Spleen (tissue), 11 donors: ENCODE results near the gene DIABLO. TPM values are rescaled to one million over a fixed set of nuclear protein-coding genes. Genes with fewer than 3 reads are reported as not detected.

Experiments used
- DNase-seq: peaks from one replicate; pipeline ENCODE4 v3.0.0-alpha.2; 2020
- H3K27ac ChIP-seq, 8 donors: fragments of 200-600 bp; sonication (generic) in 7 of 8; 1 replicate in 4 of 8; 2 replicates in 4 of 8; pipeline versions ENCODE4 v1.5.0 to v1.8.0; 2016 to 2021; ENCODE audit warnings: inconsistent platforms in 4 of 8, mild to moderate bottlenecking in 4 of 8, moderate library complexity in 1 of 8
- H3K27me3 ChIP-seq, 7 donors: fragments of 200-600 bp; sonication (generic) in 6 of 7; replicated peaks in 1 of 7; 1 replicate in 4 of 7; 2 replicates in 3 of 7; pipeline versions ENCODE4 v1.5.0 to v1.8.0; 2016 to 2021; ENCODE audit warnings: inconsistent platforms in 3 of 7, mild to moderate bottlenecking in 1 of 7
- H3K36me3 ChIP-seq, 6 donors: fragments of 200-600 bp; sonication (generic) in 5 of 6; 1 replicate in 4 of 6; 2 replicates in 2 of 6; pipeline versions ENCODE4 v1.5.0 to v1.8.0; 2016 to 2021; ENCODE audit warnings: inconsistent platforms in 2 of 6
- H3K4me1 ChIP-seq, 6 donors: fragments of 200-600 bp; sonication (generic) in 5 of 6; 1 replicate in 3 of 6; 2 replicates in 3 of 6; pipeline versions ENCODE4 v1.5.0 to v1.8.0; 2016 to 2021; ENCODE audit warnings: inconsistent platforms in 3 of 6
- H3K4me3 ChIP-seq, 8 donors: fragments of 200-600 bp; sonication (generic) in 7 of 8; 1 replicate in 4 of 8; 2 replicates in 4 of 8; pipeline versions ENCODE4 v1.5.0 to v1.8.0; 2016 to 2021; ENCODE audit warnings: inconsistent platforms in 4 of 8, mild to moderate bottlenecking in 4 of 8, moderate library complexity in 2 of 8
- H3K9me3 ChIP-seq, 8 donors: fragments of 200-600 bp; sonication (generic) in 7 of 8; 1 replicate in 4 of 8; 2 replicates in 4 of 8; pipeline versions ENCODE4 v1.5.0 to v1.8.0; 2016 to 2021; ENCODE audit warnings: inconsistent platforms in 4 of 8
- CTCF ChIP-seq, 11 experiments: fragments of 200-600 bp in 7 of 11; fragments of 450-650 bp in 4 of 11; sonication (generic) in 4 of 11; IDR thresholded peaks in 8 of 11; conservative IDR thresholded peaks in 3 of 11; 1 replicate in 7 of 11; 2 replicates in 4 of 11; pipeline versions ENCODE4 v1.4.0 to v1.8.0; 2016 to 2021; ENCODE audit warnings: antibody characterized with exemption in 11 of 11, inconsistent platforms in 4 of 11, mild to moderate bottlenecking in 1 of 11
- POLR2A ChIP-seq, 3 donors: fragments of 450-650 bp; IDR thresholded peaks; one replicate each; pipeline ENCODE4 v1.5.1; 2017; ENCODE audit warnings: antibody characterized with exemption in 3 of 3, mild to moderate bottlenecking in 1 of 3
- POLR2AphosphoS5 ChIP-seq, 3 donors: sonication (generic); formaldehyde crosslinking; IDR thresholded peaks; one replicate each; pipeline ENCODE4 v1.5.1; 2017; ENCODE audit warnings: antibody characterized with exemption in 3 of 3
- WGBS, 5 donors: extraction: QIAGEN DNeasy Blood & Tissue Kit in 3 of 5; methylation state at CpG; one replicate each; pipeline versions ENCODE4 v1.1.5 to v1.1.7; 2013 to 2018; 5-methylcytosine and 5-hydroxymethylcytosine counted together
- intact Hi-C: fragments of 100-400 bp; cut with DNase I; formaldehyde crosslinking; loops from one replicate; pipeline ENCODE4 v1.15.0; 2023; ENCODE audit warnings: low total_unique reads
- polyA plus RNA-seq, 3 donors: library from polyadenylated mRNA; stranded (reverse); fragments of 200-250 nt; gene quantifications; one replicate each; pipeline ENCODE4 v1.2.1, GENCODE V29; 2013
- total RNA-seq, 7 donors: library from RNA; depleted of rRNA in 3 of 7; stranded (reverse); fragments of >200 nt in 3 of 7; fragmentation: NEBNext Ultra II Directional in 4 of 7; extraction: Animal tissue kit (Norgen Biotek cat#: 25700) in 4 of 7; gene quantifications; one replicate each; pipeline versions ENCODE4 v1.1.0 to v1.2.1, GENCODE V29; 2016 to 2021
- donor health status: healthy with polysubstance abuse.
- donor health status: DM: no; HTN: no; CAD: no; lungs with moderate emphysema.
- donor health status: DM: no; HTN: no; CAD: no.
- donor health status: Bipolar disorder and iron deficiency.
- donor health status: healthy.
- donor health status: DM: no; HTN: no; CAD: no.
- donor health status: DM: yes; HTN: yes; CAD: no.

Gene DIABLO
- total and polyA plus RNA-seq, 10 donors = 30.5 to 55.7 (median 39.4) TPM

- TF ChIP-seq POLR2A (IDR thresholded peaks at IDR 0.05) (no peak), CTCF (IDR thresholded peaks at IDR 0.05 in 8 of 11, conservative IDR thresholded peaks at IDR 0.05 in 3 of 11) (no peak), POLR2AphosphoS5 (IDR thresholded peaks at IDR 0.05) (no peak)
- DNase-seq = no peak
- Histone ChIP-seq H3K4me3 (no peak overlapping the region), H3K9me3 (peaks cover 0 to 5% (median 0%) of the 10 kb centered on the region in 8 donors), H3K36me3 (no peaks in the 10 kb centered on the region), H3K27me3 (peaks cover 0 to 10% (median 0%) of the 10 kb centered on the region in 7 donors), H3K4me1 (peaks cover 0 to 11% (median under 1%) of the 10 kb centered on the region in 6 donors), H3K27ac (no peak overlapping the region)
- intact Hi-C loops = loop anchor here (5.0 kb wide), 1 partner anchor 58 kb away; no protein-coding TSS in a partner anchor
- WGBS, 5 donors = 84 to 90% (median 90%) methylated on average over 32 to 34 of the region's 34 CpGs
These were observed 36.0 kb downstream of the DIABLO start for GRCh38 chr12:122189626-122190475.

- Histone ChIP-seq H3K27me3 (peaks cover 0 to 24% (median 7%) of the 10 kb centered on the region in 7 donors), H3K36me3 (no peaks in the 10 kb centered on the region), H3K4me1 (peaks cover 6 to 35% (median 22%) of the 10 kb centered on the region in 6 donors), H3K27ac (no peak overlapping the region), H3K9me3 (no peaks in the 10 kb centered on the region), H3K4me3 (no peak overlapping the region)
- no peak for DNase-seq
- TF ChIP-seq CTCF (IDR thresholded peaks at IDR 0.05 in 8 of 11, conservative IDR thresholded peaks at IDR 0.05 in 3 of 11) (no peak), POLR2A (IDR thresholded peaks at IDR 0.05) (no peak), POLR2AphosphoS5 (IDR thresholded peaks at IDR 0.05) (no peak)
- intact Hi-C loops = loop anchor here (5.0 kb wide), 1 partner anchor 55 kb away; no protein-coding TSS in a partner anchor
- WGBS, 5 donors = 84 to 92% (median 89%) methylated on average over 12 of the region's 12 CpGs
These were observed 38.4 kb downstream of the DIABLO start for GRCh38 chr12:122187466-122187865.

GRCh38 chr12:122185494-122186082, 40.3 kb downstream of the DIABLO start:
- Histone ChIP-seq H3K4me3 (no peak overlapping the region), H3K27ac (no peak overlapping the region), H3K27me3 (peaks cover 0 to 30% (median 7%) of the 10 kb centered on the region in 7 donors), H3K36me3 (no peaks in the 10 kb centered on the region), H3K4me1 (peaks cover 6 to 30% (median 23%) of the 10 kb centered on the region in 6 donors), H3K9me3 (no peaks in the 10 kb centered on the region)
- WGBS, 5 donors = 61 to 84% (median 77%) methylated on average over 9 to 10 of the region's 10 CpGs
- intact Hi-C loops = loop anchor here (5.0 kb wide), 1 partner anchor 53 kb away; no protein-coding TSS in a partner anchor
- TF ChIP-seq POLR2A (IDR thresholded peaks at IDR 0.05) = no peak
- no peak for TF ChIP-seq POLR2AphosphoS5 (IDR thresholded peaks at IDR 0.05)
- no peak for TF ChIP-seq CTCF (IDR thresholded peaks at IDR 0.05 in 8 of 11, conservative IDR thresholded peaks at IDR 0.05 in 3 of 11)
- no peak for DNase-seq

- Histone ChIP-seq H3K4me3 (no peak overlapping the region), H3K27me3 (peaks cover 0 to 25% (median 7%) of the 10 kb centered on the region in 7 donors), H3K9me3 (no peaks in the 10 kb centered on the region), H3K4me1 (peaks cover 6 to 30% (median 23%) of the 10 kb centered on the region in 6 donors), H3K36me3 (no peaks in the 10 kb centered on the region), H3K27ac (peak overlapping the region in 2 of 8 donors; percentile 0 to 21)
- WGBS, 5 donors = 92 to 95% (median 93%) methylated on average over 5 to 7 of the region's 7 CpGs
- TF ChIP-seq POLR2AphosphoS5 (IDR thresholded peaks at IDR 0.05) (no peak), POLR2A (IDR thresholded peaks at IDR 0.05) (no peak), CTCF (IDR thresholded peaks at IDR 0.05 in 8 of 11, conservative IDR thresholded peaks at IDR 0.05 in 3 of 11) (no peak)
- intact Hi-C loops = loop anchor here (5.0 kb wide), 1 partner anchor 53 kb away; no protein-coding TSS in a partner anchor
- DNase-seq = no peak
These were observed 40.8 kb downstream of the DIABLO start for GRCh38 chr12:122185079-122185478.
